Urinary bladder (tissue), 4 donors: ENCODE measurements around the gene ROCK2. TPM values are rescaled to one million over a fixed set of nuclear protein-coding genes. Genes with fewer than 3 reads are reported as not detected.
A peak's percentile ranks its signal among the peaks of the same experiment; 100 is the strongest.

Experiments
- DNase-seq: peaks from one replicate; pipeline ENCODE4 v3.0.0-alpha.2; 2015; ENCODE audit errors: extremely low spot score
- H3K27ac ChIP-seq: one replicate; pipeline ENCODE4 v1.5.1; 2013; ENCODE audit warnings: low read depth, mild to moderate bottlenecking, moderate library complexity
- H3K36me3 ChIP-seq: one replicate; pipeline ENCODE4 v1.6.1; 2013; ENCODE audit warnings: mild to moderate bottlenecking, moderate library complexity; ENCODE audit not compliant: insufficient read depth
- H3K4me1 ChIP-seq: one replicate; pipeline ENCODE4 v1.6.1; 2013; ENCODE audit warnings: mild to moderate bottlenecking, moderate library complexity; ENCODE audit not compliant: insufficient read depth
- H3K4me3 ChIP-seq: one replicate; pipeline ENCODE4 v1.5.1; 2013; ENCODE audit warnings: low read depth, low read length
- whole genome bisulfite sequencing: extraction: QIAGEN DNeasy Blood & Tissue Kit; methylation state at CpG from one replicate; pipeline ENCODE4 v1.1.7; 2013; 5-methylcytosine and 5-hydroxymethylcytosine counted together
- polyA plus RNA-seq: library from polyadenylated mRNA; stranded (reverse); fragments of 200-250 nt; gene quantifications from one replicate; pipeline ENCODE4 v1.2.3, GENCODE V29; 2013
- total RNA-seq: library from RNA; depleted of rRNA; stranded (reverse); fragments of >200 nt; gene quantifications from one replicate; pipeline ENCODE4 v1.2.3, GENCODE V29; 2014
- donor health status: healthy with polysubstance abuse.
- donor health status: healthy.

ROCK2 gene
- total and polyA plus RNA-seq, 2 donors = 36.3 to 167 TPM

DNA sequence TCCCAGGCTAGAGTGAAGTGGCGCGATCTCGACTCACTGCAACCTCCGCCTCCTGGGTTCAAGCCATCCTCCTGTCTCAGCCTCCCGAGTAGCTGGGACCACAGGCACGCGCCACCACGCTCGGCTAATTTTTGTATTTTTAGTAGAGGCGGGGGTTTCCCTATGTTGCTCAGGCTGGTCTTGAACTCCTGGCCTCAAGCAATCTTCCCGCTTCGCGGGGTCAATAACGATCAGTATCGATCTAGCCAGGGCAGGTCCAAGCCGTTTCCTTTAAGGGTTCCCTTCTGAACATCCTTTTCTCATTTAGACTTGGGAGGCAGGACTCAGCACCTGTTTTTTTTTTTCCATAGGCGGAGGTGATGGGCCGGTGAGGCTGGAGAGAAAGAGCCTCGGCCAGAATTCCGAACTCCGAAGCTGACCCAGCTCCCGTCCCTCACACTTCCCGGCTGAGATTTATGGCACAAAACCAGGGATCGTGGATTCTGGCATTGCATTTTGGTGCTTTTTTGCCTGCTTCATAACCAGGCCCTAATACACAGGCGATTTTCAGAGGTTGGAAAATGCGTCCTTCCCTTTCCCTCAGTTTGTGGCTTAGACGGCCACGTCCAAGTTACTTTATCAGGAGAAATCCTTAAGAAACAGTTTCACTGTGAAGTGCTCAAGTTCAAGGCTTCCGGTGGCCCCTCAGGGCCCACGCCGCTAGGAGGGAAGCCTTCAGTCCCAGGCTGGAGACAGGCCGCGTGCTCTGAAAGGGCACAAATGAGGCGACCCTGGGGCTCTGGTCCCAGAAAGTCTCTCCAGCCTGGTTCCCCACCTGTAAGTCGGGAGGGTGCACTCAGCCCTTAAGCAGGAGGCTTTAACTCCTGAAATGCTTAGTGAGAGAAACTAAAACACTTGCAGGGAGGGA, 190.2 kb downstream of the ROCK2 start:
- H3K27ac ChIP-seq = peak overlapping the region; percentile 73
- H3K36me3 ChIP-seq = no peaks in the 10 kb centered on the region
- WGBS = 59% methylated on average over 35 of the region's 35 CpGs
- DNase-seq = no peak
- no peaks in the 10 kb centered on the region for H3K4me1 ChIP-seq
- peak overlapping the region; percentile 38 for H3K4me3 ChIP-seq

DNA sequence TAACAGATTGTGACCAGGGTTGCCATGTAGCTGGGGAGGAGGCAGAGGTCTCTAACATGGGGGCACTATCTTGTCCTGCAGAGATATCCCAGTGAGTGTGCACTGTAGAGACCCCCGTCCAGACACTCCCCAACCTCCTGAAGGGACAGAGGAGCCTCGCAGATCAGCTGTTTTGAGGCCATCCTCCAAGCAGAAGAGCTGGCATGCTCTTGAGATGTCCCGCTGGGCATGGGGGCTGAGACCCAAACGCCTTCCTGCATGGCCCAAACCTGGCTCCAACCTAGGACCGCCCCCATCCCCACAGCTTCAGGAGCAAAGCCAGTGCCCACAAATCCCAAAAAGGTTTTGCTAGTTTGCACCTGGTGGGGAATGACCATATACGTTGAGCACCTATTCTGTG, 191.8 kb downstream of the ROCK2 start:
- Histone ChIP-seq H3K4me1 (no peaks in the 10 kb centered on the region), H3K4me3 (no peak overlapping the region), H3K36me3 (no peaks in the 10 kb centered on the region), H3K27ac (no peak overlapping the region)
- WGBS = 91% methylated on average over 6 of the region's 6 CpGs
- no peak for DNase-seq

DNA sequence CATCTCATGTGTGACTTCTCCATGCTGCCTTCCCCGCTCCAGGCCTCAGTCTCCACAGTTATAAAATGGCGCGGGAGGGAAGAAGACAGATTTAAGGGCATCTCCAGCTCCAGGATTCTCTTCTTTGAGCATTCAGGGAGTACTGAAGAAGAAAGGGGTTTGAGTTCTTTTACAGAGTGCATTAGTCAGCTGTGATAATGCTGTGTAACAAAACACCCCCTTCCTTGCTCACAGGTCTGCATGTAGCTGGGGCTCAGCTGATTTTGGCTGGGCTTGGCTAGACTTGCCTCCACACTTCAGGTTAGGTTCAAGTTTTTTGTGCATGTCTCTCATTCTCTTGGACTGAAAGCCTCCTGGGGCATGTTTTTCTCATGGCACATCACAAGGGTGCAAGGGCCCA, 197.2 kb downstream of the ROCK2 start:
- Histone ChIP-seq H3K4me1 (no peaks in the 10 kb centered on the region), H3K36me3 (no peaks in the 10 kb centered on the region), H3K4me3 (no peak overlapping the region), H3K27ac (no peak overlapping the region)
- 32% methylated on average over 3 of the region's 3 CpGs for WGBS
- DNase-seq = no peak

DNA sequence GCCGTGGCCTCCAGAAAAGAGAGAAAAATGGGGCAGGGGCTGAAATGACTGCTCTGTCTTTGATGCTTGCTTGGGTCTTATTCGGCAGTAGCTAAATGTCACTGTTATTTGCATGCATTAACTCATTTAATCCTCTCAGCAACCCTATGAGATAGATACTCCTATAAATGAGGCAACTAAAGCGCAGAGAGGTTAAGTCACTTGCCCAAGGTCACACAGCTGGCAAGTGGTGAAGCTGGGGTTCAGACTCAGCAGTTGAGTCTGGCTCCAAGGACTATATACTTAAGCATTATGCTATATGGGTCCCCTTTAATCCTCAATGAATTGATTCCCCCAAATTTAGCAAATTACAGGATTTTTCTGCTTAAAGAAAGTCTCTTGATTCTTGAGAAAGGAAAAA, 198.4 kb downstream of the ROCK2 start:
- WGBS = 91% methylated on average over 3 of the region's 3 CpGs
- Histone ChIP-seq H3K4me3 (no peak overlapping the region), H3K4me1 (no peaks in the 10 kb centered on the region), H3K27ac (no peak overlapping the region), H3K36me3 (no peaks in the 10 kb centered on the region)
- no peak for DNase-seq

DNA sequence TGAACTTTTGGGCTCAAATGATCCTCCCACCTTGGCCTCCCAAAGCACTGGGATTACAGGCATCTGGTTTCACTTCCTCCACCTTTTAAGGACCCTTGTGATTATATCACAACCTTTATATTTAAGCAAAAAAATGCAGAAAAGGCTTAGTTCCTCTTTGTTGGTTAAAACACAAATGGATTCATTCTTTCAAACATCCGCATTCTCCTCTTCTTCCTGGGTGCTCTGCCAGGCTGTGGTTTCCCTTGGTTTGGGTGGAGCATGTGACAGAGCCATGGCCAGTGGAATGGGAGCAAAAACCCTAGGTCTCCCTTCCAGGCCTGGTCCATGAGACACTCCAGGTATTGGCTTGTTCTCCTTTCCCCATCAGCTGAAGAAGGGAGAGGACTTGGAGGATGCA, 199.1 kb downstream of the ROCK2 start:
- no peak overlapping the region for H3K27ac ChIP-seq
- WGBS = 97% methylated on average over 1 of the region's 1 CpG

DNA sequence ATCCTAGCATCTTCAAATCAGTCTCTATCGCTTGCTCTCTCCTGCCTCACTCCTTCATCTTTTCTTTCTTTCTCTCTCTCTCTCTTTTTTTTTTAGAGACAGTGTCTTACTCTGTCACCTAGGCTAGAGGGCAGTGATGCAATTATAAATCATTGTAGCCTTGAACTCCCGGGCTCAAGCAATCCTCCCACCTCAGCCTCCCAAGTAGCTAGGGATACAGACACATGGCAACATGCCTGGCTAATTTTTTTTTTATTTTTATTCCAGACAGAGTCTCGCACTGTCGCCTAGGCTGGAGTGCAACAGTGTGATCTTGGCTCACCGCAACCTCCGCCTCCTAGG, 199.7 kb downstream of the ROCK2 start:
- no peak for DNase-seq
- no peaks in the 10 kb centered on the region for H3K4me1 ChIP-seq
- H3K4me3 ChIP-seq = no peak overlapping the region
- no peak overlapping the region for H3K27ac ChIP-seq
- 87% methylated on average over 6 of the region's 6 CpGs for WGBS
- H3K36me3 ChIP-seq = no peaks in the 10 kb centered on the region

More for the DNA sequence above, 199.1 kb downstream of the ROCK2 start:
- no peak for DNase-seq
- Histone ChIP-seq H3K36me3 (no peaks in the 10 kb centered on the region), H3K4me1 (no peaks in the 10 kb centered on the region), H3K4me3 (no peak overlapping the region)

DNA sequence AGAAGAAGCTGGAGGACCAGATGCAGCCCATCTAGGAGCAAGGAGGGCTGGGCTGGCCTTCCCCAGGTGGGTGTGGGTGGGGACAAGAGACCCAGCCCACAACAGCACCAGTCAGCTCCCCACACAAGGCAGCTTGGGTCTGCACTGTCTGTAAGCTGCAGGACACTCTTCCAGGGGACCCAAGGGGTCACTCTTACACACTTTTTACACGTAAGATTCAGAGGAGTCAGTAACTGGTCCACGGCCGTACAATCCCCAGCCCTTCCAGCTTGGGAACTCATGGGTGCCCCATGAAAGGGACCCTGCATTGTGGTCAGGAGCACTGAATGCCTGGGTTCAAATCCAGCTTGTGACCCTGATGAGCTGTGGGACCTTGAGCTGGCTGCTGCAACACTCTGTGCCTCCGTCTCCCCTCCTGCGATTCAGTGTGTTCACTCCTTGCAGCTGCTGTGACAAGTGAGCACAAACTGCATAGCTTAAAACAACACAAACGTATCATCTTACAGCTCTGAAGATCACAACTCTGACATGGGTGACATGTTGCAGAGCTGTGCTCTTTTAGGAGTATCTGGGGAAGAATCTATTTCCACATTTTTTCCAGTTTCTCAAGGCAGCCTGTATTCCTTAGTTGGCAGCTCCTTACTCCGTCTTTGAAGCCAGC, 200.2 kb downstream of the ROCK2 start:
- no peak for DNase-seq
- Histone ChIP-seq H3K4me3 (no peak overlapping the region), H3K36me3 (no peaks in the 10 kb centered on the region), H3K4me1 (no peaks in the 10 kb centered on the region), H3K27ac (no peak overlapping the region)
- WGBS = 71% methylated on average over 7 of the region's 7 CpGs

DNA sequence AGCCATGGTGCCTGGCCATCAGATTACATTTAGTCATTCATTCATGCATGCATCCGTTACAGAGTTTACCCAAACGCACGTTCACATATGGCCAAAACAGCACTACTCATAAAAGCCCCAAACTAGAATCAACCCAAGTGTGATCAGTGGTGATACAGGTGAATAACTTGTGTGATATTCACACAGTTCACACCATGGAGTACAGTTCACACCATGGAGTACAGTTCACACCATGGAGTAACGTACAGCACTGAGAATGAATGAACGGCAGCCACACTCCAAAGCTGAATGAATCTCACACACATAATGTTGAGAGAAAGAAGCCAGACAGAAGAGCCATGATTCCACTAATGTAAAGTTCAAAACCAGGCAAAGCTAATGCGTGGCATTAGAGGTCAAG, 201.4 kb downstream of the ROCK2 start:
- 82% methylated on average over 6 of the region's 6 CpGs for WGBS
- no peak overlapping the region for H3K4me3 ChIP-seq

DNA sequence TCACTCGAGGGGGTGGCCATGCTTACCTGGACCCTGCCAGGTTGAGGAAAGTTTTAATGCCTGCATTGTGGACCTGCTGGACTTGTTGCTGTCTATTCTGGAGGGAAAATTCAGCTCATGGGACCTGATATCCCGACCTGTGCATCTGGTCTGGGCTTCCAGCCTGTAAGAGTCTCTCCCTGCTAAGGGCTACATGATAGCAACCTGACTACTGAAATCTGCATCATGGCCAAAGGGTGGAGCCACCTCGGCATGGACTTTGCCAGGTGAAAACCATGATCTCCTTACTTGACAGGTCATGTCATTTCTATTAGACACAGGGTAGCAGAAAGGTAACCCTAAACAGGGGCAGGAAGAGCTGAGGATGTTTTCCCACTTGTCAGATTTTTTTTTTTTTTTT, 202.1 kb downstream of the ROCK2 start:
- H3K4me1 ChIP-seq = no peaks in the 10 kb centered on the region
- no peak overlapping the region for H3K4me3 ChIP-seq

More for the DNA sequence above, 201.4 kb downstream of the ROCK2 start:
- Histone ChIP-seq H3K4me1 (no peaks in the 10 kb centered on the region), H3K36me3 (no peaks in the 10 kb centered on the region), H3K27ac (no peak overlapping the region)
- DNase-seq = no peak

DNA sequence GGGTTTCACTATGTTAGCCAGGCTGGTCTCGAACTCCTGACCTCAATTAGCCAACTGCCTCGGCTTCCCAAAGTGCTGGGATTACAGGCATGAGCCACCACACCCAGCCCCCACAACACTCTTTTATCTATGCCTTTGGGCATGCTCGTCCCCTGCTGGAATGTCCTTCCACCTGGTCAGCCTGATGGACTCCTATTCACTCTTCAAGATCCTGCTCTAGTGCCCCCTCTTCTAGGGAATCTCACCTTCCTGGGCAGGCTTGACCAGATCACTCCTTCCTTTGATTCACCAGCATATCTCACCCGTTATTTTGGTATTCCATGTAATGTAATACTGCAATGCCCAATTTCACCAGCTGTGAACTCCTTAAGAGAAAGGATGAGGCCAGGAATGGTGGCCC, 203.1 kb downstream of the ROCK2 start:
- DNase-seq = no peak
- Histone ChIP-seq H3K27ac (no peak overlapping the region), H3K36me3 (no peaks in the 10 kb centered on the region), H3K4me1 (no peaks in the 10 kb centered on the region), H3K4me3 (no peak overlapping the region)
- WGBS = 75% methylated on average over 4 of the region's 4 CpGs

More for the DNA sequence above, 202.1 kb downstream of the ROCK2 start:
- H3K36me3 ChIP-seq = no peaks in the 10 kb centered on the region
- no peak for DNase-seq
- 78% methylated on average over 3 of the region's 3 CpGs for WGBS
- no peak overlapping the region for H3K27ac ChIP-seq

DNA sequence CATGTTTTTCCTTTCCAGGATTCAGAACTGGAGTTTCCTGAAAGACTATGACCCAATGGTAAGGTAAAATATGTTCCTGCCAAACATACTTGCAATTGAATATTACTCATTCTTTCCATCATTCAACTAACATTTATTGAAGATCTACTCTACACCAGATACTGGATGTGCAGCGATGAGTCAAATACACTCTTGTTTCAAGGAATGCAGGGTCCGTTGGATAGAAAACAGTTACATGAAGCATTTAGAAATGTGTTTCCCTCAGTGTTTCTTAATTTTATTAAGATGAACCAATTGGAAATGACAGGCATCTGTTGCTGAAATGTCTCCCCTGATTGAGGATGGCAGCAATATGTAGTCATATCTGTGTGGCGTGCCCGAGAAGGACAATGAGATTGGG, 203.9 kb downstream of the ROCK2 start:
- H3K27ac ChIP-seq = no peak overlapping the region
- 80% methylated on average over 4 of the region's 4 CpGs for WGBS
- no peaks in the 10 kb centered on the region for H3K4me1 ChIP-seq
- H3K36me3 ChIP-seq = no peaks in the 10 kb centered on the region
- no peak overlapping the region for H3K4me3 ChIP-seq
- no peak for DNase-seq

DNA sequence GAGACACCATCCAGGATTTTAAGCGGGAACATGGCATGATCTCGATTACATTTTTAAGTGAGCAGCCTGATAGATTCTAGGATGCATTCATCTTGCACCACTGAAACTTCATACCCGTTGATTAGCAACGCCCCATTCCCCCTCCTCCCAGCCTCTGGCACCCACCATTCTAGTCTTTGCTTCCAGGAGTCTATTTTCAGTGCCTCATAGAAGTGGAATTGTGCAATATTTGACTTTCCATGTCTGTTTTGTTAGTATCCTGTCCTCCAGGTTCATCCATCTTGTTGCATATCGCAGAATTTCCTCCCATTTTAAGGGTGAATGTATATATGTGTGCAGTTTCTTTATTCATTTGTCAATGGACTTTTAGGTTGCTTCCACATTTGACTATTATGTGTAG, 210.1 kb downstream of the ROCK2 start:
- DNase-seq = no peak
- Histone ChIP-seq H3K36me3 (no peaks in the 10 kb centered on the region), H3K4me3 (no peak overlapping the region), H3K27ac (no peak overlapping the region), H3K4me1 (no peaks in the 10 kb centered on the region)
- WGBS = 85% methylated on average over 5 of the region's 5 CpGs

DNA sequence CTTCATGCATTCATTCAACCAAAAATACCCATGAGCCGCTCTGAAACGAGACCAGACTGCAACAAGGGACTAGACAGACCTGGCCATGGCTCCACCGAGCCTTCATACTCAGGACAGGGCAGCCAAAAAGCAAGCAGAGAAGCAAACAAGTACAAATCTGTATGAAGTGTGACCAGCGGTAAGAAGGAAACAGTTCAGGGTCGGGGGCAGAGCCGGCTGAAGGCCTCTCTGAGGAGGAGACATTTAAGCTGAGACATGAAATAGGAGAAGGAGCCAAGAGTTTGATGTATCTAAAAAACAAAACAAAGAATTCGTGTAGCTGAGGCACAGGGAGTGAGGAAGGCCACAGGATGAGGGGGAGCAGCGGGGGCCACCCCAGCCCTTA, 210.5 kb downstream of the ROCK2 start:
- Histone ChIP-seq H3K36me3 (no peaks in the 10 kb centered on the region), H3K27ac (no peak overlapping the region), H3K4me1 (no peaks in the 10 kb centered on the region), H3K4me3 (no peak overlapping the region)
- no peak for DNase-seq
- 55% methylated on average over 8 of the region's 8 CpGs for WGBS

DNA sequence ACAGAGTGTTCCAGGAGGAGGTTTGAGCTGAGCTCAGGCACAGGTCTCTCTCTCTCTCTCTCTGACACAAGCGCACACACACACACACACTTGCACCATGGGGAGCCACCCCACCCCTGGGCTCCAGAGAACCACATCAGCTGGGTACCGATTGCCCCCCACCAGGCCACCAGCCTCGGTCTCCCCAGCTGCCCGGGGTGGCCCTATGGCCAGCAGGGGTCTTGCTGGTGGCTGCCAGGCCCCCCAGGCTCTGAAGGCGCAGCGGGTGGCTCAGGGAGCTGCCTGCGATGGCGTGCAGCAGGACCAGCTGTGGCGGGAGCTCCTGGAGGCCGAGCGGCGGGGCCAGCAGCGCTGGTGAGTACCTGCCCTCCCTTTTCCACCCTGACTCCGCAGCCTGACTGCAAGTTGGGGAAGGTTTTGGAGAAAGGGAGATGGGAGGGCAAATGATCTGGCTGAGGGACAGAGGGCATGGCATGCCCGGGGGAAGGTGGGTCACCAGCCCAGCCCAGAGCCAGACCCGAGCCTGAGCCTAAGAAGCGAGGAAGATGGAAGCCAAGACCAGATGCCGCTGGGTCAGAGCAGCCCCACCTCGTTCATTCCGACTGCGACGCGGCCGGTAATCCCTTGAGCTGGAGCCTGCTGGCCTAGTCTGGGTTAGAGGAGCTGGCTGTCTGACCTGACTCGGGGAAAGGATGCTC, 211.0 kb downstream of the ROCK2 start:
- WGBS = 14% methylated on average over 25 of the region's 25 CpGs
- Histone ChIP-seq H3K4me3 (peak overlapping the region; percentile 37), H3K27ac (no peak overlapping the region), H3K4me1 (no peaks in the 10 kb centered on the region), H3K36me3 (no peaks in the 10 kb centered on the region)
- DNase-seq = no peak
